A549 (cell line): ENCODE results near the gene MAST2.

Experiments used
- ESRRA ChIP-seq: fragments of 150-350 bp; IDR thresholded peaks from 2 replicates; pipeline ENCODE4 v1.6.1; 2014; ENCODE audit warnings: mild to moderate bottlenecking, low read length, borderline replicate concordance
- HDAC2 ChIP-seq: fragments of 200-600 bp; sonication (generic); IDR thresholded peaks from 2 replicates; pipeline ENCODE4 v1.6.1; 2016
- MAZ ChIP-seq: fragments of 150-350 bp; IDR thresholded peaks from 2 replicates; pipeline ENCODE4 v1.6.1; 2014; ENCODE audit warnings: antibody characterized with exemption, low read depth, low read length, borderline replicate concordance
- MYC ChIP-seq: IDR thresholded peaks from 2 replicates; pipeline ENCODE4 v1.6.1; 2012; ENCODE audit warnings: mild to moderate bottlenecking, inconsistent platforms, low read length, improper control_type of control experiment, borderline replicate concordance
- POLR2A ChIP-seq: IDR thresholded peaks from 2 replicates; pipeline ENCODE4 v1.6.1; 2012; ENCODE audit warnings: mild to moderate bottlenecking, low read length
- RFX5 ChIP-seq: fragments of 450-650 bp; IDR thresholded peaks from 2 replicates; pipeline ENCODE4 v1.7.1; 2014; ENCODE audit warnings: antibody characterized with exemption, mild to moderate bottlenecking, moderate library complexity
- ZFP36 ChIP-seq: fragments of 450-650 bp; IDR thresholded peaks from 2 replicates; pipeline ENCODE4 v1.6.1; 2014; ENCODE audit warnings: borderline replicate concordance; ENCODE audit not compliant: partially characterized antibody
- TF ChIP-seq, protein P1 (sequence below): fragments of >200 bp; sonication (Bioruptor Twin); formaldehyde crosslinking; IDR thresholded peaks from 3 replicates; pipeline ENCODE4 v1.5.1; 2016

GRCh38 chr1:46084553-46085451 lies 281.4 kb downstream of the MAST2 start:
- TF ChIP-seq, protein P1, sequence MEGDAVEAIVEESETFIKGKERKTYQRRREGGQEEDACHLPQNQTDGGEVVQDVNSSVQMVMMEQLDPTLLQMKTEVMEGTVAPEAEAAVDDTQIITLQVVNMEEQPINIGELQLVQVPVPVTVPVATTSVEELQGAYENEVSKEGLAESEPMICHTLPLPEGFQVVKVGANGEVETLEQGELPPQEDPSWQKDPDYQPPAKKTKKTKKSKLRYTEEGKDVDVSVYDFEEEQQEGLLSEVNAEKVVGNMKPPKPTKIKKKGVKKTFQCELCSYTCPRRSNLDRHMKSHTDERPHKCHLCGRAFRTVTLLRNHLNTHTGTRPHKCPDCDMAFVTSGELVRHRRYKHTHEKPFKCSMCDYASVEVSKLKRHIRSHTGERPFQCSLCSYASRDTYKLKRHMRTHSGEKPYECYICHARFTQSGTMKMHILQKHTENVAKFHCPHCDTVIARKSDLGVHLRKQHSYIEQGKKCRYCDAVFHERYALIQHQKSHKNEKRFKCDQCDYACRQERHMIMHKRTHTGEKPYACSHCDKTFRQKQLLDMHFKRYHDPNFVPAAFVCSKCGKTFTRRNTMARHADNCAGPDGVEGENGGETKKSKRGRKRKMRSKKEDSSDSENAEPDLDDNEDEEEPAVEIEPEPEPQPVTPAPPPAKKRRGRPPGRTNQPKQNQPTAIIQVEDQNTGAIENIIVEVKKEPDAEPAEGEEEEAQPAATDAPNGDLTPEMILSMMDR, result no peak
- TF ChIP-seq RFX5 (no peak), HDAC2 (no peak), ESRRA (no peak), MAZ (no peak), MYC (no peak), ZFP36 (no peak), POLR2A (no peak)
